WTC11 (cell line): ENCODE measurements around the gene TNS4. TPM values are rescaled to one million over a fixed set of nuclear protein-coding genes. Genes with fewer than 3 reads are reported as not detected.

Source experiments
- ATAC-seq: fragments of 200-7000 bp; cut with Tn5 transposase; 2 replicates; pipeline ENCODE4 v1.10.0; 2021; ENCODE audit warnings: mild to moderate bottlenecking, moderate library complexity
- CTCF ChIA-PET: fragments of 300-600 bp; sonication (Branson Sonifier 250); formaldehyde crosslinking; loops from one replicate; lab custom pipeline; 2021; ENCODE audit warnings: antibody characterized with exemption; lab: Charles Lee
- POLR2A ChIA-PET: fragments of 350-600 bp; sonication (Branson Sonifier 250); formaldehyde crosslinking; loops from one replicate; lab custom pipeline; 2021; ENCODE audit warnings: antibody characterized with exemption; lab: Charles Lee
- DNase-seq: peaks from one replicate; pipeline ENCODE4 v3.0.0; 2021; ENCODE audit warnings: low spot score
- H3K27ac Mint-ChIP-seq: 2 replicates; pipeline ENCODE4 v1.8.0; 2021; ENCODE audit warnings: mixed read lengths
- H3K27me3 Mint-ChIP-seq: 2 replicates; pipeline ENCODE4 v1.8.0; 2021; ENCODE audit warnings: low read depth, mild to moderate bottlenecking, moderate library complexity, mixed read lengths
- H3K36me3 Mint-ChIP-seq: 2 replicates; pipeline ENCODE4 v1.8.0; 2021; ENCODE audit warnings: mixed read lengths
- H3K4me1 Mint-ChIP-seq: 2 replicates; pipeline ENCODE4 v1.8.0; 2022; ENCODE audit warnings: mixed read lengths
- H3K4me3 Mint-ChIP-seq: 2 replicates; pipeline ENCODE4 v1.8.0; 2021; ENCODE audit warnings: mild to moderate bottlenecking, moderate library complexity, mixed read lengths
- H3K9me3 Mint-ChIP-seq: 2 replicates; pipeline ENCODE4 v1.8.0; 2021; ENCODE audit warnings: mixed read lengths
- AR ChIP-seq: fragments of 250-450 bp; sonication (Bioruptor Pico); IDR thresholded peaks from 2 replicates; pipeline ENCODE4 v1.9.0; 2021; ENCODE audit warnings: mild to moderate bottlenecking
- FOXJ3 ChIP-seq: sonication (generic); formaldehyde crosslinking; IDR thresholded peaks from 2 replicates; pipeline ENCODE4 v1.9.0; 2021; ENCODE audit warnings: missing genetic modification reagents, mild to moderate bottlenecking, borderline replicate concordance
- FOXP1 ChIP-seq: sonication (generic); formaldehyde crosslinking; IDR thresholded peaks from 2 replicates; pipeline ENCODE4 v1.8.0; 2022; ENCODE audit warnings: missing genetic modification reagents, mild to moderate bottlenecking, moderate library complexity, borderline replicate concordance
- IRF2 ChIP-seq: sonication (generic); formaldehyde crosslinking; IDR thresholded peaks from 2 replicates; pipeline ENCODE4 v1.8.0; 2022; ENCODE audit warnings: low read depth, missing genetic modification reagents, borderline replicate concordance
- MXD4 ChIP-seq: fragments of 250-450 bp; sonication (Bioruptor Pico); IDR thresholded peaks from 2 replicates; pipeline ENCODE4 v1.8.0; 2021; ENCODE audit warnings: mild to moderate bottlenecking, moderate library complexity, borderline replicate concordance
- NFATC4 ChIP-seq: fragments of 250-450 bp; sonication (Bioruptor Pico); IDR thresholded peaks from 2 replicates; pipeline ENCODE4 v1.9.0; 2021; ENCODE audit warnings: mild to moderate bottlenecking
- NR2C2 ChIP-seq: sonication (generic); formaldehyde crosslinking; IDR thresholded peaks from 2 replicates; pipeline ENCODE4 v1.8.0; 2022; ENCODE audit warnings: mild to moderate bottlenecking, missing genetic modification reagents
- RELA ChIP-seq: sonication (generic); formaldehyde crosslinking; IDR thresholded peaks from 2 replicates; pipeline ENCODE4 v1.8.1; 2022; ENCODE audit warnings: missing genetic modification reagents, mild to moderate bottlenecking, borderline replicate concordance
- TEAD1 ChIP-seq: sonication (generic); formaldehyde crosslinking; IDR thresholded peaks from 2 replicates; pipeline ENCODE4 v1.8.0; 2022; ENCODE audit warnings: mild to moderate bottlenecking, missing genetic modification reagents
- ZBTB21 ChIP-seq: sonication (generic); formaldehyde crosslinking; IDR thresholded peaks from 2 replicates; pipeline ENCODE4 v1.8.1; 2023; ENCODE audit warnings: mild to moderate bottlenecking, missing genetic modification reagents, borderline replicate concordance
- ZNF232 ChIP-seq: sonication (generic); formaldehyde crosslinking; IDR thresholded peaks from 2 replicates; pipeline ENCODE4 v1.8.0; 2022; ENCODE audit warnings: mild to moderate bottlenecking, missing genetic modification reagents
- ZNF671 ChIP-seq: fragments of 250-450 bp; sonication (Bioruptor Pico); IDR thresholded peaks from 2 replicates; pipeline ENCODE4 v1.8.0; 2021; ENCODE audit warnings: mild to moderate bottlenecking
- ZSCAN18 ChIP-seq: fragments of 250-450 bp; sonication (Bioruptor Pico); IDR thresholded peaks from 2 replicates; pipeline ENCODE4 v2.1.2; 2022; ENCODE audit warnings: mild to moderate bottlenecking, moderate library complexity
- total RNA-seq: library from RNA; stranded (reverse); gene quantifications from 3 replicates; pipeline ENCODE4 v1.2.3, GENCODE V29; 2021
- TF ChIP-seq, protein P1 (sequence below): sonication (generic); formaldehyde crosslinking; IDR thresholded peaks from 2 replicates; pipeline ENCODE4 v1.8.0; 2023; ENCODE audit warnings: missing genetic modification reagents, mild to moderate bottlenecking, borderline replicate concordance
- TF ChIP-seq, protein P2 (sequence below): sonication (generic); formaldehyde crosslinking; conservative IDR thresholded peaks from 2 replicates; pipeline ENCODE4 v1.8.1; 2023; ENCODE audit warnings: mild to moderate bottlenecking, low read depth, missing genetic modification reagents, moderate library complexity

Gene TNS4
- total RNA-seq, 1 experiment from 2014 or later = 0.87 TPM

DNA sequence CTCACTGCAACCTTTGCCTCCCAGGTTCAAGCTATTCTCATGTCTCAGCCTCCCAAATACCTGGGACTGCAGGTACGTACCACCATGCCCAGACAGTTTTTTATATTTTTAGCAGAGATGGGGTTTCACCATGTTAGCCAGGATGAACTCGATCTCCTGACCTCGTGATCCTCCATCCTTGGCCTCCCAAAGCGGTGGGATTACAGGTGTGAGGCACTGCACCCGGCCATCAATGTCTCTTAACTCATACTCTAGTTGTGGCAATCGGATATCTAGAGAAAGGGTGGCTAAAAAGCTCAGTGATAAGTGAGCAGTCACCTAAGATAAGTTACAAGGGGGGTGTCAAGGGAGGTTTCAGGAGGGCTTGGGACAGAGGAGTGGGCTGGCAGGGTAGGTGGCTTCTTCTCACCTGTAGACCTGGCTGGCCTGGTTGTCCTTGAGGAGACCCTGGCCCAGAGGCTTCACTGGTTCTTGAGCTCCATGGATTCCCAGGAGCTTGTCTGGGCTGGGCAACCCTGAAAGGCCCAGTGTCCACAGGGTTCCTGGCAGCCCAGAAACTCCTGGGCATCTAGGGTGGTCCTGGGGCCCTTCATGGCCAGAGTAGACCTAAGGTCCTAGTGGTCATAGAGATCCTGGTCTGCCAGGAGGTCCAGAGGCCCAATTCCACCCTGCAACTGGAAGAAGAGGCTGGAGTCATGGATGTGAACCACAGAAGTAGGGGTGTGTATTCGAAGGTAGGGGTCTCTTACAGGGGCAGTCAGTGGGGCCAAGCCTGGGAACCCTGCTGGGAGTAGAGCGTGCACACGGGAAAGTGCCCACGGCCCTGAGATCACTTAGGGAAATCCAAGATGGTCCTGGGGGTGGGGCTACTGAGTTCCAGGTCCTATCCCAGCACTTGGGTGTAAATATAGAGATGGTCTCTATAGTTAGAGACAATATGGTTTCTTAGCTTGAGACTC lies 70.9 kb downstream of the TNS4 start (continued):
- TF ChIP-seq ZBTB21 (CRISPR knock-in tag) (no peak), MXD4 (CRISPR knock-in tag) (no peak), ZSCAN18 (no peak), IRF2 (CRISPR knock-in tag) (no peak), ZNF232 (no peak), TEAD1 (CRISPR knock-in tag) (no peak), ZNF671 (no peak)

- TF ChIP-seq AR (CRISPR knock-in tag) (no peak), RELA (no peak), NR2C2 (no peak), FOXJ3 (CRISPR knock-in tag) (no peak), FOXP1 (CRISPR knock-in tag) (no peak), NFATC4 (CRISPR knock-in tag) (no peak), ZNF232 (no peak)
- TF ChIP-seq, protein P1, sequence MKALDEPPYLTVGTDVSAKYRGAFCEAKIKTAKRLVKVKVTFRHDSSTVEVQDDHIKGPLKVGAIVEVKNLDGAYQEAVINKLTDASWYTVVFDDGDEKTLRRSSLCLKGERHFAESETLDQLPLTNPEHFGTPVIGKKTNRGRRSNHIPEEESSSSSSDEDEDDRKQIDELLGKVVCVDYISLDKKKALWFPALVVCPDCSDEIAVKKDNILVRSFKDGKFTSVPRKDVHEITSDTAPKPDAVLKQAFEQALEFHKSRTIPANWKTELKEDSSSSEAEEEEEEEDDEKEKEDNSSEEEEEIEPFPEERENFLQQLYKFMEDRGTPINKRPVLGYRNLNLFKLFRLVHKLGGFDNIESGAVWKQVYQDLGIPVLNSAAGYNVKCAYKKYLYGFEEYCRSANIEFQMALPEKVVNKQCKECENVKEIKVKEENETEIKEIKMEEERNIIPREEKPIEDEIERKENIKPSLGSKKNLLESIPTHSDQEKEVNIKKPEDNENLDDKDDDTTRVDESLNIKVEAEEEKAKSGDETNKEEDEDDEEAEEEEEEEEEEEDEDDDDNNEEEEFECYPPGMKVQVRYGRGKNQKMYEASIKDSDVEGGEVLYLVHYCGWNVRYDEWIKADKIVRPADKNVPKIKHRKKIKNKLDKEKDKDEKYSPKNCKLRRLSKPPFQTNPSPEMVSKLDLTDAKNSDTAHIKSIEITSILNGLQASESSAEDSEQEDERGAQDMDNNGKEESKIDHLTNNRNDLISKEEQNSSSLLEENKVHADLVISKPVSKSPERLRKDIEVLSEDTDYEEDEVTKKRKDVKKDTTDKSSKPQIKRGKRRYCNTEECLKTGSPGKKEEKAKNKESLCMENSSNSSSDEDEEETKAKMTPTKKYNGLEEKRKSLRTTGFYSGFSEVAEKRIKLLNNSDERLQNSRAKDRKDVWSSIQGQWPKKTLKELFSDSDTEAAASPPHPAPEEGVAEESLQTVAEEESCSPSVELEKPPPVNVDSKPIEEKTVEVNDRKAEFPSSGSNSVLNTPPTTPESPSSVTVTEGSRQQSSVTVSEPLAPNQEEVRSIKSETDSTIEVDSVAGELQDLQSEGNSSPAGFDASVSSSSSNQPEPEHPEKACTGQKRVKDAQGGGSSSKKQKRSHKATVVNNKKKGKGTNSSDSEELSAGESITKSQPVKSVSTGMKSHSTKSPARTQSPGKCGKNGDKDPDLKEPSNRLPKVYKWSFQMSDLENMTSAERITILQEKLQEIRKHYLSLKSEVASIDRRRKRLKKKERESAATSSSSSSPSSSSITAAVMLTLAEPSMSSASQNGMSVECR (CRISPR knock-in tag) = no peak
- TF ChIP-seq, protein P2, sequence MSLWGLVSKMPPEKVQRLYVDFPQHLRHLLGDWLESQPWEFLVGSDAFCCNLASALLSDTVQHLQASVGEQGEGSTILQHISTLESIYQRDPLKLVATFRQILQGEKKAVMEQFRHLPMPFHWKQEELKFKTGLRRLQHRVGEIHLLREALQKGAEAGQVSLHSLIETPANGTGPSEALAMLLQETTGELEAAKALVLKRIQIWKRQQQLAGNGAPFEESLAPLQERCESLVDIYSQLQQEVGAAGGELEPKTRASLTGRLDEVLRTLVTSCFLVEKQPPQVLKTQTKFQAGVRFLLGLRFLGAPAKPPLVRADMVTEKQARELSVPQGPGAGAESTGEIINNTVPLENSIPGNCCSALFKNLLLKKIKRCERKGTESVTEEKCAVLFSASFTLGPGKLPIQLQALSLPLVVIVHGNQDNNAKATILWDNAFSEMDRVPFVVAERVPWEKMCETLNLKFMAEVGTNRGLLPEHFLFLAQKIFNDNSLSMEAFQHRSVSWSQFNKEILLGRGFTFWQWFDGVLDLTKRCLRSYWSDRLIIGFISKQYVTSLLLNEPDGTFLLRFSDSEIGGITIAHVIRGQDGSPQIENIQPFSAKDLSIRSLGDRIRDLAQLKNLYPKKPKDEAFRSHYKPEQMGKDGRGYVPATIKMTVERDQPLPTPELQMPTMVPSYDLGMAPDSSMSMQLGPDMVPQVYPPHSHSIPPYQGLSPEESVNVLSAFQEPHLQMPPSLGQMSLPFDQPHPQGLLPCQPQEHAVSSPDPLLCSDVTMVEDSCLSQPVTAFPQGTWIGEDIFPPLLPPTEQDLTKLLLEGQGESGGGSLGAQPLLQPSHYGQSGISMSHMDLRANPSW = no peak
- TF ChIP-seq, all 79 proteins: peak for 0
- ChIA-PET POLR2A (no interaction called here), CTCF (interaction anchor here (0.5 to 4.0 kb wide), 9 partner anchors 10 to 157 kb away, joined by 3 to 28 read pairs (median 4); partner anchors contain the start of gene TOP2A)
- Mint-ChIP-seq H3K36me3 (peaks cover 5% of the 10 kb centered on the region; the same call in 1 of the 2 replicates), H3K27ac (no peak overlapping the region), H3K4me1 (peaks cover 26% of the 10 kb centered on the region), H3K27me3 (peaks cover 3% of the 10 kb centered on the region; the same call in 1 of the 2 replicates), H3K9me3 (peaks cover 15% of the 10 kb centered on the region), H3K4me3 (no peak overlapping the region)
- DNase-seq (no peak), ATAC-seq (no peak)
These were observed 74.4 kb downstream of the TNS4 start for GRCh38 chr17:40427002-40427491.
